Trophoblast cell (in vitro differentiated cells and primary cell): ENCODE data around the gene EFCAB11.

ENCODE experiments used
- DNase-seq, 2 donors: peaks; one replicate each; pipeline ENCODE4 v3.0.0-alpha.2; 2016
- H2AFZ ChIP-seq: 2 replicates; pipeline ENCODE4 v1.6.1; 2013; ENCODE audit warnings: low read length, moderate library complexity, mild to moderate bottlenecking; ENCODE audit not compliant: insufficient read depth, poor library complexity
- H2AK5ac ChIP-seq: 2 replicates; pipeline ENCODE4 v1.6.1; 2013; ENCODE audit warnings: mild to moderate bottlenecking, low read length
- H2BK120ac ChIP-seq: 2 replicates; pipeline ENCODE4 v1.6.1; 2013; ENCODE audit warnings: low read length, mild to moderate bottlenecking, moderate library complexity; ENCODE audit not compliant: insufficient read depth, poor library complexity
- H2BK12ac ChIP-seq: 2 replicates; pipeline ENCODE4 v1.6.1; 2013; ENCODE audit warnings: mild to moderate bottlenecking, low read length, moderate library complexity
- H2BK5ac ChIP-seq: 2 replicates; pipeline ENCODE4 v1.6.1; 2013; ENCODE audit warnings: low read length, low read depth, moderate library complexity, mild to moderate bottlenecking; ENCODE audit not compliant: poor library complexity
- H3K14ac ChIP-seq: 2 replicates; pipeline ENCODE4 v1.6.1; 2013; ENCODE audit warnings: mild to moderate bottlenecking, low read length
- H3K18ac ChIP-seq: 2 replicates; pipeline ENCODE4 v1.6.1; 2013; ENCODE audit warnings: mild to moderate bottlenecking, low read length
- H3K23ac ChIP-seq: 2 replicates; pipeline ENCODE4 v1.6.1; 2013; ENCODE audit warnings: low read length
- H3K27ac ChIP-seq: 2 replicates; pipeline ENCODE4 v1.5.1; 2013; ENCODE audit warnings: low read depth, mild to moderate bottlenecking, inconsistent platforms, low read length, moderate library complexity
- H3K27me3 ChIP-seq: 2 replicates; pipeline ENCODE4 v1.6.1; 2013; ENCODE audit warnings: inconsistent platforms, mild to moderate bottlenecking, low read length, moderate library complexity; ENCODE audit not compliant: insufficient read depth
- H3K36me3 ChIP-seq, 2 experiments: 1 replicate in 1 of 2; 2 replicates in 1 of 2; pipeline ENCODE4 v1.6.1; 2013; ENCODE audit warnings: low read length in 2 of 2, mild to moderate bottlenecking in 2 of 2, moderate library complexity in 1 of 2; ENCODE audit not compliant: insufficient read depth in 2 of 2, control insufficient read depth in 1 of 2
- H3K4ac ChIP-seq: 2 replicates; pipeline ENCODE4 v1.6.1; 2013; ENCODE audit warnings: low read depth, mild to moderate bottlenecking, low read length, moderate library complexity
- H3K4me1 ChIP-seq, 2 experiments: 1 replicate in 1 of 2; 2 replicates in 1 of 2; pipeline ENCODE4 v1.6.1; 2013; ENCODE audit warnings: low read length in 2 of 2, mild to moderate bottlenecking in 2 of 2, moderate library complexity in 1 of 2; ENCODE audit not compliant: insufficient read depth in 2 of 2, control insufficient read depth in 1 of 2
- H3K4me2 ChIP-seq: 2 replicates; pipeline ENCODE4 v1.6.1; 2013; ENCODE audit warnings: inconsistent platforms, mild to moderate bottlenecking, low read length, moderate library complexity
- H3K4me3 ChIP-seq: 2 replicates; pipeline ENCODE4 v1.5.1; 2013; ENCODE audit warnings: mild to moderate bottlenecking, low read depth, low read length, inconsistent platforms
- H3K79me1 ChIP-seq: one replicate; pipeline ENCODE4 v1.6.1; 2013; ENCODE audit warnings: low read length
- H3K79me2 ChIP-seq: 2 replicates; pipeline ENCODE4 v1.6.1; 2013; ENCODE audit warnings: low read length, mild to moderate bottlenecking; ENCODE audit not compliant: control insufficient read depth, insufficient read depth, poor library complexity
- H3K9ac ChIP-seq: 2 replicates; pipeline ENCODE4 v1.6.1; 2013; ENCODE audit warnings: mild to moderate bottlenecking, low read length
- H3K9me3 ChIP-seq: 2 replicates; pipeline ENCODE4 v1.6.1; 2013; ENCODE audit warnings: low read depth, mild to moderate bottlenecking, control low read depth, inconsistent platforms, low read length; ENCODE audit not compliant: insufficient read depth
- H4K12ac ChIP-seq: 2 replicates; pipeline ENCODE4 v1.6.1; 2013; ENCODE audit warnings: low read depth, mild to moderate bottlenecking, low read length, moderate library complexity
- H4K8ac ChIP-seq: 2 replicates; pipeline ENCODE4 v1.6.1; 2013; ENCODE audit warnings: low read depth, mild to moderate bottlenecking, low read length, moderate library complexity
- H4K91ac ChIP-seq: one replicate; pipeline ENCODE4 v1.6.1; 2013; ENCODE audit warnings: low read depth, mild to moderate bottlenecking, low read length, moderate library complexity
- WGBS: extraction: QIAGEN DNeasy Blood & Tissue Kit; methylation state at CpG from one replicate; pipeline ENCODE4 v1.1.7; 2013; ENCODE audit warnings: missing lambda C conversion rate; ENCODE audit not compliant: insufficient read length, insufficient coverage; ENCODE audit errors: extremely low coverage; 5-methylcytosine and 5-hydroxymethylcytosine counted together

Gene EFCAB11

GRCh38 chr14:89918721-89919120 lies 35.8 kb downstream of the EFCAB11 start:
- no peak overlapping the region for H2AFZ ChIP-seq
- no peak overlapping the region for H2AK5ac ChIP-seq
- no peak overlapping the region for H2BK120ac ChIP-seq
- no peak overlapping the region for H3K18ac ChIP-seq
- H3K4ac ChIP-seq: no peak overlapping the region
- no peaks in the 10 kb centered on the region for H3K27me3 ChIP-seq
- H3K14ac ChIP-seq: no peak overlapping the region
- DNase-seq: peak; percentile 56 to 83
- H3K27ac ChIP-seq: no peak overlapping the region
- H3K23ac ChIP-seq: no peak overlapping the region
- no peaks in the 10 kb centered on the region for H3K79me1 ChIP-seq
- H3K36me3 ChIP-seq: no peaks in the 10 kb centered on the region
- H3K4me3 ChIP-seq: no peak overlapping the region
- no peaks in the 10 kb centered on the region for H3K9me3 ChIP-seq
- no peaks in the 10 kb centered on the region for H3K79me2 ChIP-seq
- no peak overlapping the region for H4K12ac ChIP-seq
- no peak overlapping the region for H3K9ac ChIP-seq
- no peak overlapping the region for H4K8ac ChIP-seq
- H4K91ac ChIP-seq: no peak overlapping the region
- no peak overlapping the region for H2BK12ac ChIP-seq
- H2BK5ac ChIP-seq: no peak overlapping the region
- WGBS: no CpG with 5 or more reads among the region's 2 CpGs
- no peak overlapping the region for H3K4me2 ChIP-seq
- H3K4me1 ChIP-seq: no peaks in the 10 kb centered on the region

GRCh38 chr14:89915114-89915878 lies 39.2 kb downstream of the EFCAB11 start:
- H4K12ac ChIP-seq: no peak overlapping the region
- DNase-seq: peak; percentile 74 to 95
- H3K9me3 ChIP-seq: no peaks in the 10 kb centered on the region
- H2AK5ac ChIP-seq: no peak overlapping the region
- no peak overlapping the region for H4K91ac ChIP-seq
- H3K79me1 ChIP-seq: peaks cover 3% of the 10 kb centered on the region
- H4K8ac ChIP-seq: no peak overlapping the region
- no peak overlapping the region for H2AFZ ChIP-seq
- peaks cover 5 to 8% of the 10 kb centered on the region in 2 experiments for H3K4me1 ChIP-seq
- H3K4me2 ChIP-seq: no peak overlapping the region
- H3K9ac ChIP-seq: no peak overlapping the region
- H2BK12ac ChIP-seq: no peak overlapping the region
- H2BK120ac ChIP-seq: no peak overlapping the region
- H3K18ac ChIP-seq: no peak overlapping the region
- H3K27ac ChIP-seq: no peak overlapping the region
- no peaks in the 10 kb centered on the region for H3K79me2 ChIP-seq
- H3K23ac ChIP-seq: no peak overlapping the region
- H3K27me3 ChIP-seq: no peaks in the 10 kb centered on the region
- no peak overlapping the region for H3K4ac ChIP-seq
- no CpG with 5 or more reads among the region's 6 CpGs for WGBS
- H3K4me3 ChIP-seq: no peak overlapping the region
- H2BK5ac ChIP-seq: no peak overlapping the region
- H3K36me3 ChIP-seq: no peaks in the 10 kb centered on the region
- H3K14ac ChIP-seq: no peak overlapping the region

- no peak overlapping the region for H3K18ac ChIP-seq
- no peak overlapping the region for H2BK120ac ChIP-seq
- no peak overlapping the region for H3K4me2 ChIP-seq
- H3K27ac ChIP-seq: no peak overlapping the region
- H4K12ac ChIP-seq: no peak overlapping the region
- no peak overlapping the region for H3K4me3 ChIP-seq
- H3K9ac ChIP-seq: no peak overlapping the region
- H4K91ac ChIP-seq: no peak overlapping the region
- H2BK12ac ChIP-seq: no peak overlapping the region
- DNase-seq: peak; percentile 86 to 99
- H3K4me1 ChIP-seq: peaks cover 5 to 8% of the 10 kb centered on the region in 2 experiments
- no peak overlapping the region for H2AK5ac ChIP-seq
- no peak overlapping the region for H4K8ac ChIP-seq
- no peak overlapping the region for H3K14ac ChIP-seq
- no peaks in the 10 kb centered on the region for H3K27me3 ChIP-seq
- H3K9me3 ChIP-seq: no peaks in the 10 kb centered on the region
- no peak overlapping the region for H2AFZ ChIP-seq
- no CpG with 5 or more reads among the region's 9 CpGs for WGBS
- H2BK5ac ChIP-seq: no peak overlapping the region
- no peak overlapping the region for H3K23ac ChIP-seq
- H3K36me3 ChIP-seq: peaks cover 0 to 2% of the 10 kb centered on the region in 2 experiments
- H3K79me1 ChIP-seq: peaks cover 3% of the 10 kb centered on the region
- no peaks in the 10 kb centered on the region for H3K79me2 ChIP-seq
- no peak overlapping the region for H3K4ac ChIP-seq
Observed at GRCh38 chr14:89912667-89913211, 41.8 kb downstream of the EFCAB11 start.

GRCh38 chr14:89912221-89912620 lies 42.3 kb downstream of the EFCAB11 start:
- no peak overlapping the region for H2AFZ ChIP-seq
- H2BK5ac ChIP-seq: no peak overlapping the region
- no peak overlapping the region for H3K14ac ChIP-seq
- peaks cover 0 to 2% of the 10 kb centered on the region in 2 experiments for H3K36me3 ChIP-seq
- H3K4me2 ChIP-seq: no peak overlapping the region
- no peak overlapping the region for H4K8ac ChIP-seq
- no peak overlapping the region for H2BK12ac ChIP-seq
- H4K12ac ChIP-seq: no peak overlapping the region
- H3K23ac ChIP-seq: no peak overlapping the region
- H3K9me3 ChIP-seq: no peaks in the 10 kb centered on the region
- H4K91ac ChIP-seq: no peak overlapping the region
- H3K18ac ChIP-seq: no peak overlapping the region
- no peaks in the 10 kb centered on the region for H3K79me2 ChIP-seq
- H2AK5ac ChIP-seq: no peak overlapping the region
- no CpG with 5 or more reads among the region's 2 CpGs for WGBS
- no peak overlapping the region for H3K9ac ChIP-seq
- H3K4me1 ChIP-seq: peaks cover 5 to 8% of the 10 kb centered on the region in 2 experiments
- DNase-seq: no peak
- no peak overlapping the region for H3K4ac ChIP-seq
- no peak overlapping the region for H3K4me3 ChIP-seq
- no peak overlapping the region for H3K27ac ChIP-seq
- H3K79me1 ChIP-seq: peaks cover 3% of the 10 kb centered on the region
- H3K27me3 ChIP-seq: no peaks in the 10 kb centered on the region
- H2BK120ac ChIP-seq: no peak overlapping the region
